ENCODE measurements around the gene ZNF331.
A peak's percentile ranks its signal among the peaks of the same experiment; 100 is the strongest.

The ZNF331 gene

GRCh38 chr19:53537121-53537520, 824 bp upstream of the ZNF331 start:
- peak overlapping the region; percentile 71 for H3K4me3 ChIP-seq (ENCODE audit: low read depth, low read length)
- TF ChIP-seq, protein P1, sequence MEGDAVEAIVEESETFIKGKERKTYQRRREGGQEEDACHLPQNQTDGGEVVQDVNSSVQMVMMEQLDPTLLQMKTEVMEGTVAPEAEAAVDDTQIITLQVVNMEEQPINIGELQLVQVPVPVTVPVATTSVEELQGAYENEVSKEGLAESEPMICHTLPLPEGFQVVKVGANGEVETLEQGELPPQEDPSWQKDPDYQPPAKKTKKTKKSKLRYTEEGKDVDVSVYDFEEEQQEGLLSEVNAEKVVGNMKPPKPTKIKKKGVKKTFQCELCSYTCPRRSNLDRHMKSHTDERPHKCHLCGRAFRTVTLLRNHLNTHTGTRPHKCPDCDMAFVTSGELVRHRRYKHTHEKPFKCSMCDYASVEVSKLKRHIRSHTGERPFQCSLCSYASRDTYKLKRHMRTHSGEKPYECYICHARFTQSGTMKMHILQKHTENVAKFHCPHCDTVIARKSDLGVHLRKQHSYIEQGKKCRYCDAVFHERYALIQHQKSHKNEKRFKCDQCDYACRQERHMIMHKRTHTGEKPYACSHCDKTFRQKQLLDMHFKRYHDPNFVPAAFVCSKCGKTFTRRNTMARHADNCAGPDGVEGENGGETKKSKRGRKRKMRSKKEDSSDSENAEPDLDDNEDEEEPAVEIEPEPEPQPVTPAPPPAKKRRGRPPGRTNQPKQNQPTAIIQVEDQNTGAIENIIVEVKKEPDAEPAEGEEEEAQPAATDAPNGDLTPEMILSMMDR (IDR thresholded peaks at IDR 0.05; ENCODE audit: low read depth, low read length) = no peak
- DNase-seq (ENCODE audit: low read depth, low spot score) = no peak
- in situ Hi-C loops (cut with HindIII; ENCODE audit: low sequenced_read_pairs) = no loop called here

DNA sequence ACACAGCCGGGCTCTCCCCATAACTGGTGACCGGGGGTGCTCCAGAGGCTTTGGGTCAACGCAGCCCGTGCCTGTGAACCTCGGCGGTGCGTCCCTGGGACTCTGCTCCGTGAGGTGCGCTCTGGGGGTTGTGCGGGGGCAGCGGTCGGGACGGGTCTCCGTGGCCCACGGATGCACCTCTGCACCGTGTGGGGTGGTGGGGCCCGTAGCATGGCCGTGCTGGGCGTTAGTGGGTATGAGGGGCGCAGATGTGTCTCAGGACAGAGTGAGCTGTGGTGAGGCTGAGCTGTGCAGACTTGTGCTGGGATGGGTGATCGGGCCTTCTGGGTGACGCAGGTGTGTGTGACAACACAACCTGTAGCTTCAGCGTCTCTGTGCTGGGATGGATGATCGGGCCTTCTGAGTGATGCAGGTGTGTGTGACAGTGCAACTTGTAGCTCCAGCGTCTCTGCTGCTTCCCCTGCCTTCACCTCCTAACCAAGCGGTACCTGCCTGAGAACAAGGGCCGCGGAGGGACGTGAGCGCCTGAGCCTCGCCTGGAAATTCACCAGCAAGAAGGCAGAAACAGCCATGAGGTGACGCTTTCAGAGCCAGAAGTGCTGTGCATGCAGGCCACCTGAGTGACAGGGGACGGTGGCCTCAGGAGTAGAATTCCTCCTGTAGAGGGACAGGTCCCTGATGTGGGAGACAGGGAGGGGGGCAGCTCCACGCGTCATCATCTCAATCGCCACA, 599 bp downstream of the ZNF331 start:
- no peak for DNase-seq (ENCODE audit: low read depth, low spot score)
- TF ChIP-seq, protein P1 (IDR thresholded peaks at IDR 0.05; ENCODE audit: low read depth, low read length) = no peak
- in situ Hi-C loops (cut with HindIII; ENCODE audit: low sequenced_read_pairs) = no loop called here
- H3K4me3 ChIP-seq (ENCODE audit: low read depth, low read length) = peak overlapping the region; percentile 71

DNA sequence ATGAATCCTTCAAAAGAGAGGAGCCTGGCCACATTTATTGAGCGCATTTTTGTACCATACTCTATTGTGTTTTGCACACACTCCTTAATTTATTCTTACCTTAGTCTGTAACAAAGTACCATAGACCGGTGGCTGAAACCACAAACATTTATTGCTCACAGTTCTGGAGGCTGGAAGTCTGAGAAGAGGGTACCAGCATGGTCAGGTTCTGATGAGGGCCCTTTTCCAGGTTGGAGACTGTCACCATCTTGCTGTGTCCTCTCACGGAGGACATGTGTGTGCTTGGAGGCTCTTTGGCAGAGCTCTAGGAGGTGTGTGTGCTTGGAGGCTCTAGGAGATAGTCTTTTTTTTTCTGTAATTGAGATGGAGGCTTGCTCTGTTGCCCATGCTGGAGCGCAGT, 2.1 kb downstream of the ZNF331 start:
- in situ Hi-C loops (cut with HindIII; ENCODE audit: low sequenced_read_pairs) = no loop called here
- TF ChIP-seq, protein P1 (IDR thresholded peaks at IDR 0.05; ENCODE audit: low read depth, low read length) = no peak
- H3K4me3 ChIP-seq (ENCODE audit: low read depth, low read length) = no peak overlapping the region
- DNase-seq (ENCODE audit: low read depth, low spot score) = no peak

GRCh38 chr19:53541971-53542370, 4.0 kb downstream of the ZNF331 start:
- no peak overlapping the region for H3K4me3 ChIP-seq (ENCODE audit: low read depth, low read length)
- TF ChIP-seq, protein P1 (IDR thresholded peaks at IDR 0.05; ENCODE audit: low read depth, low read length) = no peak
- no peak for DNase-seq (ENCODE audit: low read depth, low spot score)
- in situ Hi-C loops (cut with HindIII; ENCODE audit: low sequenced_read_pairs) = no loop called here

DNA sequence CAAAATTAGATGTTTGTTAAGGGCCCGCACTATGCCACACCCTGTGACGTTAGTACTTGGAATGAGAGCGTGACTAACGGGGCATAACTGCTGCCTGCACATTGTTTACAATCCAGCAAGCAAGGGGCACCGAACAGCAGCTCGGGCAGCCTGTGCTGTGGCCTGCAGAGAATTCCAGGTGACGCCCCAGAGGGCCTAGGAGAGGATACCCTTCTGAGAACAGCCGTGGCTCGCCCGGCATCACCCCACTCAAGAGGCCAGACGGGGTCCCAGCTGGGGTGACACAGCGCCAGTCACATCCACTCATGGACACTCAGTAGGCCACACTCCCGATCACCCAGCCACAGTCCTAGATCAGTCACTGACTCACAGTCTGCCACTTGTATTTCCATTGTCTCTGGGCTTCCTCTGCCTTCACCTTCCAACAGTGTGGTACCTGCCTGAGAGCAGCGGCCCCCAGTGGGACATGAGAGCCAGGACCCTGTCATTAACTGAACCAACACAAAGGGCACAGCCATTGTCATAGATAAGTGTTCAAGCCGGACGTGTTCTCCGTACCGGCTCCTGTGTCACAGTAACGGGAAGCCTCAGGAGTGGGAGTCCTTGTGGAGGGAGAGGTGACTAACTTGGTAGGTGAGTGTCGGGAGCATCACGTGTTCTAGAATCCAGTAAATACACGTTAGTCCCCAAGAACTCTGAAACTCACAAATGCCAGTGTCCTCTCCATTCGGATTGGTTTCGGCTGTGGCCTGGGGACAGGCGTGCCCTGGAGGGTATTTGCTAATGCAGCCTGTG, 7.5 kb downstream of the ZNF331 start:
- H3K4me3 ChIP-seq (ENCODE audit: low read depth, low read length) = no peak overlapping the region
- in situ Hi-C loops (cut with HindIII; ENCODE audit: low sequenced_read_pairs) = no loop called here
- TF ChIP-seq, protein P1 (IDR thresholded peaks at IDR 0.05; ENCODE audit: low read depth, low read length) = no peak
- peak; percentile 75 for DNase-seq (ENCODE audit: low read depth, low spot score)

DNA sequence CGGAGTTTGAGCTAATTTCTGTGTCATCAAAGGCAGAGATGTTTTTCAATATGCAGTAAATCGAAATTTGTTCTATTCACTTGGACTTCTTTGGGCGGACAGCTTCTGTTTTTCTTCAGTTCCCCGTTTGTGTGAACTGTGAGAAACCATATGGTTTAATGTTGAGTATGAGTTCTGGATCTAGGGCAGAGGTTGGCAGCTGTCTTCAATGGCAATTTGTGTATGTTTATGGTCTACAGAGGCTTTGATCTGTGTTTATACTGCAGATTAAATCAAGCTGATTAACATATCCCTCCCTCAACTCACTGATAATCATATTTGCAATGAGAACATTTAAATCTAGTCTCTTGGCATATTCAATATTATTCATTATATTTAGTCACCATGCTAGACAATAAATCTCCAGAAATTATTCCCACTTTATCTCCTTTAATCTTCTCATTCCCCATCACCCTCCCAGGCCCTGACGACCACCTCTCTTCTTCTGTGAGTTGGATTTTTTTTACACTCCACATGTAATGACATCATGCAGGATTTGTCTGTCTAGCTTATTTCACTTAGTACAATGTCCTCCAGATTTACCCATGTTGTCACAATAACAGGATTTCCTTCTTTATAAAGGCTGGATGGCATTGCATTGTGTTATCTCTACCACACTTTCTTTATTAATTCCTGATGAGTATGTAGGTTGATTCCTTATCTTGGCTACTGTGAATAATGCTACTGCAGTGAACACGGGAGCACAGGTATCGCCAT, 9.0 kb downstream of the ZNF331 start:
- in situ Hi-C loops (cut with HindIII; ENCODE audit: low sequenced_read_pairs) = no loop called here
- DNase-seq (ENCODE audit: low read depth, low spot score) = no peak
- no peak overlapping the region for H3K4me3 ChIP-seq (ENCODE audit: low read depth, low read length)
- TF ChIP-seq, protein P1 (IDR thresholded peaks at IDR 0.05; ENCODE audit: low read depth, low read length) = no peak
